Type B pancreatic cell (in vitro differentiated cells): ENCODE data around the gene SNCB. TPM values are rescaled to one million over a fixed set of nuclear protein-coding genes. Genes with fewer than 3 reads are reported as not detected.

Source experiments
- DNase-seq: peaks from one replicate; pipeline ENCODE4 v3.0.0; 2021; ENCODE audit warnings: mixed read lengths; ENCODE audit not compliant: unreplicated experiment; ENCODE audit errors: extremely low spot score
- H3K27ac Mint-ChIP-seq: 2 replicates; pipeline ENCODE4 v1.8.0; 2021; ENCODE audit warnings: mild to moderate bottlenecking, mixed read lengths
- H3K27me3 Mint-ChIP-seq: 2 replicates; pipeline ENCODE4 v1.8.0; 2021; ENCODE audit warnings: mixed read lengths
- H3K36me3 Mint-ChIP-seq: 2 replicates; pipeline ENCODE4 v1.8.0; 2021; ENCODE audit warnings: mixed read lengths
- H3K4me1 Mint-ChIP-seq: one replicate; pipeline ENCODE4 v1.8.0; 2021; ENCODE audit warnings: mixed read lengths; ENCODE audit not compliant: unreplicated experiment
- H3K4me3 Mint-ChIP-seq: 2 replicates; pipeline ENCODE4 v1.8.0; 2021; ENCODE audit warnings: mild to moderate bottlenecking, mixed read lengths
- H3K9me3 Mint-ChIP-seq: 2 replicates; pipeline ENCODE4 v1.8.0; 2021; ENCODE audit warnings: mixed read lengths
- CTCF ChIP-seq: fragments of 200-600 bp; sonication (generic); conservative IDR thresholded peaks from 2 replicates; pipeline ENCODE4 v1.5.0; 2021; ENCODE audit warnings: antibody characterized with exemption, mild to moderate bottlenecking
- total RNA-seq: library from RNA; stranded (reverse); gene quantifications from 2 replicates; pipeline ENCODE4 v1.2.1, GENCODE V29; 2021; ENCODE audit warnings: low replicate concordance

SNCB gene
- total RNA-seq, 1 donor from 2014 or later, result 0.97 TPM

GRCh38 chr5:176640616-176641015, 10.3 kb upstream of the SNCB start:
- peaks cover 43% of the 10 kb centered on the region for H3K27me3 Mint-ChIP-seq
- no peak overlapping the region for H3K4me3 Mint-ChIP-seq
- DNase-seq, result no peak
- no peaks in the 10 kb centered on the region for H3K9me3 Mint-ChIP-seq
- no peak overlapping the region for H3K27ac Mint-ChIP-seq
- H3K36me3 Mint-ChIP-seq, result no peaks in the 10 kb centered on the region
- no peak for TF ChIP-seq CTCF
- no peaks in the 10 kb centered on the region for H3K4me1 Mint-ChIP-seq

GRCh38 chr5:176639981-176640380, 9.6 kb upstream of the SNCB start:
- TF ChIP-seq CTCF, result no peak
- H3K36me3 Mint-ChIP-seq, result no peaks in the 10 kb centered on the region
- H3K9me3 Mint-ChIP-seq, result peaks cover 2% of the 10 kb centered on the region
- no peak for DNase-seq
- no peaks in the 10 kb centered on the region for H3K4me1 Mint-ChIP-seq
- H3K27me3 Mint-ChIP-seq, result peaks cover 49% of the 10 kb centered on the region
- H3K27ac Mint-ChIP-seq, result no peak overlapping the region
- H3K4me3 Mint-ChIP-seq, result no peak overlapping the region

GRCh38 chr5:176639208-176639607, 8.9 kb upstream of the SNCB start:
- H3K4me3 Mint-ChIP-seq, result no peak overlapping the region
- DNase-seq, result no peak
- TF ChIP-seq CTCF, result no peak
- no peaks in the 10 kb centered on the region for H3K4me1 Mint-ChIP-seq
- H3K36me3 Mint-ChIP-seq, result no peaks in the 10 kb centered on the region
- H3K27me3 Mint-ChIP-seq, result peaks cover 54% of the 10 kb centered on the region
- H3K9me3 Mint-ChIP-seq, result peaks cover 4% of the 10 kb centered on the region
- no peak overlapping the region for H3K27ac Mint-ChIP-seq

- H3K4me3 Mint-ChIP-seq, result no peak overlapping the region
- H3K27me3 Mint-ChIP-seq, result peaks cover 62% of the 10 kb centered on the region
- no peak for TF ChIP-seq CTCF
- no peaks in the 10 kb centered on the region for H3K4me1 Mint-ChIP-seq
- no peak for DNase-seq
- peaks cover 4% of the 10 kb centered on the region for H3K9me3 Mint-ChIP-seq
- no peak overlapping the region for H3K27ac Mint-ChIP-seq
- H3K36me3 Mint-ChIP-seq, result no peaks in the 10 kb centered on the region
These were observed 8.1 kb upstream of the SNCB start for GRCh38 chr5:176638437-176638836.

- no peak for DNase-seq
- no peaks in the 10 kb centered on the region for H3K4me1 Mint-ChIP-seq
- peaks cover 4% of the 10 kb centered on the region for H3K9me3 Mint-ChIP-seq
- no peak overlapping the region for H3K27ac Mint-ChIP-seq
- H3K36me3 Mint-ChIP-seq, result no peaks in the 10 kb centered on the region
- TF ChIP-seq CTCF, result no peak
- peaks cover 71% of the 10 kb centered on the region for H3K27me3 Mint-ChIP-seq
- no peak overlapping the region for H3K4me3 Mint-ChIP-seq
These were observed 7.2 kb upstream of the SNCB start for GRCh38 chr5:176637556-176637955.

- H3K9me3 Mint-ChIP-seq, result peaks cover 4% of the 10 kb centered on the region
- TF ChIP-seq CTCF, result no peak
These were observed 6.1 kb upstream of the SNCB start for GRCh38 chr5:176636426-176636825.

More at GRCh38 chr5:176636426-176636825, 6.1 kb upstream of the SNCB start:
- H3K27ac Mint-ChIP-seq, result no peak overlapping the region
- no peaks in the 10 kb centered on the region for H3K4me1 Mint-ChIP-seq
- no peak overlapping the region for H3K4me3 Mint-ChIP-seq
- peaks cover 79% of the 10 kb centered on the region for H3K27me3 Mint-ChIP-seq
- no peaks in the 10 kb centered on the region for H3K36me3 Mint-ChIP-seq
- DNase-seq, result no peak
